ENCODE data around the gene CBARP.

CBARP gene

GRCh38 chr19:1233115-1233667, 4.6 kb downstream of the CBARP start:
- no peaks in the 10 kb centered on the region for H3K4me1 ChIP-seq (ENCODE audit: low read depth, poor library complexity, severe bottlenecking)
- TF ChIP-seq CTCF (conservative IDR thresholded peaks at IDR 0.05; ENCODE audit: low read depth, low read length): no peak
- no peaks in the 10 kb centered on the region for H3K79me2 ChIP-seq (ENCODE audit: insufficient read depth, low read depth)
- H3K27me3 ChIP-seq (ENCODE audit: insufficient read depth, low read depth): peaks cover 13% of the 10 kb centered on the region
- no peak overlapping the region for H3K4me2 ChIP-seq
- no peak overlapping the region for H3K4me3 ChIP-seq (IDR thresholded peaks at IDR 0.05; ENCODE audit: insufficient read depth, low read depth, low read length)
- H3K9ac ChIP-seq: no peak overlapping the region
- no peaks in the 10 kb centered on the region for H4K20me1 ChIP-seq (ENCODE audit: insufficient read depth)
- H2AFZ ChIP-seq (ENCODE audit: low read depth): no peak overlapping the region
- H3K27ac ChIP-seq: no peak overlapping the region
- H3K36me3 ChIP-seq (ENCODE audit: insufficient read depth): no peaks in the 10 kb centered on the region

- Histone ChIP-seq H3K79me2 (ENCODE audit: insufficient read depth, low read depth) (no peaks in the 10 kb centered on the region), H3K27ac (no peak overlapping the region), H3K27me3 (ENCODE audit: insufficient read depth, low read depth) (peaks cover 13% of the 10 kb centered on the region), H3K36me3 (ENCODE audit: insufficient read depth) (no peaks in the 10 kb centered on the region), H3K4me3 (IDR thresholded peaks at IDR 0.05; ENCODE audit: insufficient read depth, low read depth, low read length) (no peak overlapping the region), H4K20me1 (ENCODE audit: insufficient read depth) (no peaks in the 10 kb centered on the region), H2AFZ (ENCODE audit: low read depth) (no peak overlapping the region), H3K9ac (no peak overlapping the region), H3K4me2 (no peak overlapping the region), H3K4me1 (ENCODE audit: low read depth, poor library complexity, severe bottlenecking) (no peaks in the 10 kb centered on the region)
- no peak for TF ChIP-seq CTCF (conservative IDR thresholded peaks at IDR 0.05; ENCODE audit: low read depth, low read length)
These were observed 5.1 kb downstream of the CBARP start for GRCh38 chr19:1232652-1233072.

- no peak overlapping the region for H3K4me2 ChIP-seq
- H3K27ac ChIP-seq: no peak overlapping the region
- no peaks in the 10 kb centered on the region for H4K20me1 ChIP-seq (ENCODE audit: insufficient read depth)
- peaks cover 10% of the 10 kb centered on the region; the same call in 1 of the 2 replicates for H3K27me3 ChIP-seq (ENCODE audit: insufficient read depth, low read depth)
- no peak overlapping the region for H3K4me3 ChIP-seq (IDR thresholded peaks at IDR 0.05; ENCODE audit: insufficient read depth, low read depth, low read length)
- TF ChIP-seq CTCF (conservative IDR thresholded peaks at IDR 0.05; ENCODE audit: low read depth, low read length): no peak
- no peak overlapping the region for H2AFZ ChIP-seq (ENCODE audit: low read depth)
- H3K79me2 ChIP-seq (ENCODE audit: insufficient read depth, low read depth): no peaks in the 10 kb centered on the region
- no peaks in the 10 kb centered on the region for H3K36me3 ChIP-seq (ENCODE audit: insufficient read depth)
- H3K4me1 ChIP-seq (ENCODE audit: low read depth, poor library complexity, severe bottlenecking): no peaks in the 10 kb centered on the region
- no peak overlapping the region for H3K9ac ChIP-seq
These were observed 5.8 kb downstream of the CBARP start for GRCh38 chr19:1231729-1232637.

- Histone ChIP-seq H3K79me2 (ENCODE audit: insufficient read depth, low read depth) (no peaks in the 10 kb centered on the region), H3K27me3 (ENCODE audit: insufficient read depth, low read depth) (peaks cover 5% of the 10 kb centered on the region; the same call in 1 of the 2 replicates)
- TF ChIP-seq CTCF (conservative IDR thresholded peaks at IDR 0.05; ENCODE audit: low read depth, low read length): no peak
These were observed 6.9 kb downstream of the CBARP start for GRCh38 chr19:1230783-1231489.

More at GRCh38 chr19:1230783-1231489, 6.9 kb downstream of the CBARP start:
- Histone ChIP-seq H3K4me3 (IDR thresholded peaks at IDR 0.05; ENCODE audit: insufficient read depth, low read depth, low read length) (no peak overlapping the region), H3K9ac (no peak overlapping the region), H4K20me1 (ENCODE audit: insufficient read depth) (no peaks in the 10 kb centered on the region), H3K4me2 (no peak overlapping the region), H3K27ac (no peak overlapping the region), H3K4me1 (ENCODE audit: low read depth, poor library complexity, severe bottlenecking) (no peaks in the 10 kb centered on the region), H2AFZ (ENCODE audit: low read depth) (no peak overlapping the region), H3K36me3 (ENCODE audit: insufficient read depth) (no peaks in the 10 kb centered on the region)
